Right lobe of liver (tissue), 4 donors: ENCODE results near the gene FIGLA.

Experiments used
- CTCF ChIP-seq, 4 donors: fragments of 200-600 bp in 3 of 4; fragments of 450-650 bp in 1 of 4; IDR thresholded peaks; one replicate each; pipeline versions ENCODE4 v1.5.1 to v1.8.0; 2016 to 2022; ENCODE audit warnings: antibody characterized with exemption in 4 of 4, mild to moderate bottlenecking in 2 of 4
- POLR2A ChIP-seq: fragments of 450-650 bp; IDR thresholded peaks from one replicate; pipeline ENCODE4 v1.6.1; 2017; ENCODE audit warnings: antibody characterized with exemption, mild to moderate bottlenecking
- donor health status: DM: no; HTN: no; CAD: no.
- donor health status: DM: no; HTN: no; CAD: no.
- donor health status: DM: no; HTN: yes; CAD: no.

DNA sequence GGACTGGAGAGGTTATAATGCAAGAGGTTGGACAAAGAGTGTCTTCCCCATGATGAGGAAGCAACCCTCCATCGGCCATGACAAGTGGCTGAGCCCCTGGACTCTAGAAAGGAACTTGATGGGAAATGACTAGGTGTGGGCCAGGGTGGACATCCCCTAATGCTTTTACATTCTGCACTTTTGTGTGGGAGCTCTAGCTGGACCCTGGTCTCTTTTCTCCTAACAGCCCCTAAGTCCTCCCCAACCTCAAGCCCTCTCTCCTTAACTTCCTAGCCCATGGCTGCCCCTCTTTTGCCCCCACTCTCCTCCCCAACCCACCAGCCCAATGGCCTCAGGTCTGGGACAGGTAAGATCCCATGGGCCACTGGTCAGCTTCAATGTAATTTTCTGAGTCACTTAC, 42.8 kb upstream of the FIGLA start:
- TF ChIP-seq CTCF (IDR thresholded peaks at IDR 0.05) (no peak), POLR2A (no peak)
